Body of pancreas (tissue), 4 donors: Measurements from ENCODE around the gene RING1. TPM values are rescaled to one million over a fixed set of nuclear protein-coding genes. Genes with fewer than 3 reads are reported as not detected.

ENCODE experiments used
- ATAC-seq: fragments of 150-250 bp; one replicate; pipeline ENCODE4 v1.9.1; 2016
- DNase-seq, 4 donors: peaks; one replicate each; pipeline ENCODE4 v3.0.0-alpha.2; 2019
- H3K27ac ChIP-seq, 4 donors: fragments of 200-600 bp; sonication (generic); 1 replicate in 3 of 4; 2 replicates in 1 of 4; pipeline versions ENCODE4 v1.5.1 to v1.6.1; 2016 to 2019; ENCODE audit warnings: mild to moderate bottlenecking in 1 of 4, mixed read lengths in 1 of 4, moderate library complexity in 1 of 4
- H3K27me3 ChIP-seq, 2 donors: fragments of 200-600 bp; sonication (generic); one replicate each; pipeline ENCODE4 v1.6.0; 2016; ENCODE audit warnings: mild to moderate bottlenecking in 1 of 2
- H3K36me3 ChIP-seq, 2 donors: fragments of 200-600 bp; sonication (generic); replicated peaks in 1 of 2; 2 replicates each; pipeline ENCODE4 v1.5.1; 2016; ENCODE audit warnings: low read depth in 2 of 2; ENCODE audit not compliant: insufficient read depth in 1 of 2
- H3K4me1 ChIP-seq: fragments of 200-600 bp; sonication (generic); one replicate; pipeline ENCODE4 v1.6.0; 2016
- H3K4me3 ChIP-seq, 2 donors: fragments of 200-600 bp; sonication (generic); 1 replicate in 1 of 2; 2 replicates in 1 of 2; pipeline ENCODE4 v1.5.1; 2016 to 2019
- H3K9me3 ChIP-seq, 3 donors: fragments of 200-600 bp; sonication (generic); 1 replicate in 2 of 3; 2 replicates in 1 of 3; pipeline ENCODE4 v1.5.1; 2016
- CTCF ChIP-seq, 7 experiments: fragments of 450-650 bp in 4 of 7; fragments of 200-600 bp in 3 of 7; sonication (generic) in 3 of 7; IDR thresholded peaks; one replicate each; pipeline ENCODE4 v1.5.1; 2016 to 2019; ENCODE audit warnings: antibody characterized with exemption in 7 of 7
- POLR2A ChIP-seq, 3 donors: fragments of 450-650 bp; IDR thresholded peaks; one replicate each; pipeline ENCODE4 v1.6.1; 2016; ENCODE audit warnings: antibody characterized with exemption in 3 of 3, mild to moderate bottlenecking in 2 of 3
- WGBS, 2 donors: methylation state at CpG; one replicate each; pipeline ENCODE4 v1.1.5; 2017; 5-methylcytosine and 5-hydroxymethylcytosine counted together
- intact Hi-C: fragments of 100-400 bp; cut with DNase I; formaldehyde crosslinking; loops from one replicate; pipeline ENCODE4 v1.15.1; 2023
- total RNA-seq, 2 donors: library from RNA; depleted of rRNA; stranded (reverse); fragments of >200 nt; gene quantifications; one replicate each; pipeline ENCODE4 v1.1.0, GENCODE V29; 2016

Gene RING1
- total RNA-seq, 2 donors from 2014 or later = 11.2 to 28.3 TPM

DNA sequence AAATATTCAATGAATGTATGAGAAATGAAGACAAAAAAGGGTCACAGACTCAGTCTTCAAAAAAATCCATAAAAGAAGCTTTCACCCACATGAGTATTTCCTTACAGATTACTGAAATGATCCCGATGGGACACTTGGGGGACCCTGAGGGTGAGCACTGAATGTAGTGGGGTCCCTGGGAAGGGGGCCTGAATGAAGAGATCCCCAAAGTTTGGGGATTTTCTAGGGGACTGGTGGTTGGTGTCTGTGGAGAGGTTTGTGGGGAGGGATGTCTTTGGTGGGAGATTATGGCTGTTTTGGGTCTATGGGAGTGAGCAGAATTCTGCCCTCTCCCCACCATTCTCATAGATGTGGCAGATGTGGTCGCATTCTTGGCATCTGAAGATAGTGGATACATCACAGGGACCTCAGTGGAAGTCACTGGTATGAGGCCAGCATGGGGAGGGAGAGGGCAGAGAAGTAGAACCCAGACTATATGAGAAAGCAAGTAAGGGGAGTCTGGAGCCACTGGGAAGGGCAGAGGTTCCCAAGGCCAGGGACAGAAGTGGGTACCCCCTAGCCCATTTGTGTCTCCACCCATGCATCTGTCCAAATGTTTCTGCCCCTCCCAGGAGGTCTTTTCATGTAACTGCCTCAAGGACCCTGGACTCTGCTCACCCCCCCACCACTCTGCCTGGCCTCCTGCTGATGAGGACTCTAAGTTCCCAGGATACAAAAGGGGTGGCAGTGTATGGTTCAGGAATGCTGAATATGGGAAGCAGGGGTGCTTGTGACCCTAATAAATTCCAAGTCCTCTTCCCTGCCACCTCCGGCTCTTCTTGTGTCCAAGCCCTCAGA lies 2.1 kb upstream of the RING1 start:
- Histone ChIP-seq H3K4me3 (no peak overlapping the region), H3K4me1 (peaks cover 72% of the 10 kb centered on the region), H3K36me3 (peaks cover 0 to 6% of the 10 kb centered on the region in 2 donors), H3K27me3 (no peaks in the 10 kb centered on the region), H3K27ac (peak overlapping the region in 2 of 4 donors; percentile 15 to 92), H3K9me3 (no peaks in the 10 kb centered on the region)
- no peak for DNase-seq
- intact Hi-C loops = no loop called here
- 74 to 75% methylated on average over 3 of the region's 3 CpGs for WGBS, 2 donors
- no peak for ATAC-seq
- TF ChIP-seq CTCF (IDR thresholded peaks at IDR 0.05) (no peak), POLR2A (IDR thresholded peaks at IDR 0.05) (no peak)

DNA sequence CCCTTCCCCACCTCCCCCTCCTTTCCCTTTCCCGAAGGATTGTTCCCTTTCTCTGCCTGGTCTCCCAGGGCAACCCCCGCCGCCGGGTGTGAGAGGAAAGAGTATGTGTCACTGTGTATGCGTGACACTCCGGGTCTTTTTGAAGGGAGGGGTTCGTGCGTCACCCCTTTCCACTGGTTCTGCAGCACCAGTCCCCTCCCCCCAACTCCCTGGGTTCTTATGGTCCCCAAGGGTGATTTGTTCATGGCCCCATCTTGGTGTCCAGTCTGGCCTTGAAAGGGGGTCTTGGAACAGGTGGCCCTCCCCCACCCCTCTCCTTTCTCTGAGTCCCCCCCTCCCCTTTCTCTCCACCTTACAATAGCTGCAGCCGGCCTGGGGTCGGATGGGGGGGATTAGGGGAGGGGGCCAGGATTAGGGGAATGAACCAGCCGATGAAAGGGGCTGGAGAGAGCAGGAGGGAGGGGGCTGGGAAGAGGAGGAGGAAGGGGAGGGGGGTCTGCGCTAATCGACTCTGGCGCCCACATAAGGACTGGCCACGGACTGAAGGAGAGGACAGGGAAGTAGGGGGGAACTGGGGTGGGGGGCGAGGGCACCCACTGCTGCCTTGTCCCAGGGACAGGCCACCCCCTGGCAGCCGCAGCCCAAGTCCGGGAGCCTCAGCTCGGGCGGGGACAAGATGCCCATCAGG lies 1.3 kb upstream of the RING1 start:
- H3K4me1 ChIP-seq = peaks cover 65% of the 10 kb centered on the region
- TF ChIP-seq POLR2A (IDR thresholded peaks at IDR 0.05) (no peak), CTCF (IDR thresholded peaks at IDR 0.05) (no peak)
- H3K9me3 ChIP-seq = no peaks in the 10 kb centered on the region
- no peak for ATAC-seq
- no peak for DNase-seq
- peak overlapping the region in 3 of 4 donors; percentile 83 to 96 (median 87) for H3K27ac ChIP-seq
- H3K36me3 ChIP-seq = peaks cover 0 to 6% of the 10 kb centered on the region in 2 donors
- WGBS, 2 donors = 29 to 31% methylated on average over 19 to 20 of the region's 20 CpGs
- H3K27me3 ChIP-seq = no peaks in the 10 kb centered on the region
- intact Hi-C loops = no loop called here
- no peak overlapping the region for H3K4me3 ChIP-seq

GRCh38 chr6:33207552-33208090 lies 679 bp upstream of the RING1 start:
- ATAC-seq = peak; percentile 16
- WGBS, 2 donors = 1 to 3% methylated on average over 23 to 29 of the region's 29 CpGs
- no peak for TF ChIP-seq CTCF (IDR thresholded peaks at IDR 0.05)
- TF ChIP-seq POLR2A (IDR thresholded peaks at IDR 0.05) = no peak

DNA sequence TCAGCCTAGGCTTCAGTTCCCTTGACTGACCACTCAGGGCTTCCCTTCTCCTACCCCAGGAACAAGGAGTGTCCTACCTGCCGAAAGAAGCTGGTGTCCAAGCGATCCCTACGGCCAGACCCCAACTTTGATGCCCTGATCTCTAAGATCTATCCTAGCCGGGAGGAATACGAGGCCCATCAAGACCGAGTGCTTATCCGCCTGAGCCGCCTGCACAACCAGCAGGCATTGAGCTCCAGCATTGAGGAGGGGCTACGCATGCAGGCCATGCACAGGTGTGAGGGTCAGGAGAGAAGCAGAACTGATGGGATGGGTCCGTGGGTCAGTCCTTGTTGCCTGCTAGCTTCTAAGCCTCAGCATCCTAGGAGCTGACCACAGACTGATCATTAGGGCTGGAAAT lies 1.6 kb downstream of the RING1 start:
- 88 to 91% methylated on average over 10 of the region's 10 CpGs for WGBS, 2 donors
- ATAC-seq (no peak), DNase-seq (no peak)
- intact Hi-C loops = no loop called here
- Histone ChIP-seq H3K4me1 (peaks cover 61% of the 10 kb centered on the region), H3K4me3 (no peak overlapping the region), H3K9me3 (no peaks in the 10 kb centered on the region), H3K36me3 (no peaks in the 10 kb centered on the region), H3K27ac (no peak overlapping the region), H3K27me3 (no peaks in the 10 kb centered on the region)
- TF ChIP-seq POLR2A (IDR thresholded peaks at IDR 0.05) (no peak), CTCF (IDR thresholded peaks at IDR 0.05) (no peak)

More at GRCh38 chr6:33207552-33208090, 679 bp upstream of the RING1 start:
- H3K27ac ChIP-seq = peak overlapping the region; percentile 83 to 96 (median 90)
- peak; percentile 54 to 59 (median 56) for DNase-seq
- H3K9me3 ChIP-seq = no peaks in the 10 kb centered on the region
- peaks cover 64% of the 10 kb centered on the region for H3K4me1 ChIP-seq
- intact Hi-C loops = no loop called here
- no peaks in the 10 kb centered on the region for H3K27me3 ChIP-seq
- H3K36me3 ChIP-seq = peaks cover 0 to 6% of the 10 kb centered on the region in 2 donors
- H3K4me3 ChIP-seq = peak overlapping the region; percentile 79 to 94
